ENCODE measurements around the gene ALG10.
"Not testable (repeated sequence)": the region's sequence is repeated elsewhere in the genome, so short reads cannot be mapped to it uniquely, and the experiment has no call there.

The ALG10 gene, protein sequence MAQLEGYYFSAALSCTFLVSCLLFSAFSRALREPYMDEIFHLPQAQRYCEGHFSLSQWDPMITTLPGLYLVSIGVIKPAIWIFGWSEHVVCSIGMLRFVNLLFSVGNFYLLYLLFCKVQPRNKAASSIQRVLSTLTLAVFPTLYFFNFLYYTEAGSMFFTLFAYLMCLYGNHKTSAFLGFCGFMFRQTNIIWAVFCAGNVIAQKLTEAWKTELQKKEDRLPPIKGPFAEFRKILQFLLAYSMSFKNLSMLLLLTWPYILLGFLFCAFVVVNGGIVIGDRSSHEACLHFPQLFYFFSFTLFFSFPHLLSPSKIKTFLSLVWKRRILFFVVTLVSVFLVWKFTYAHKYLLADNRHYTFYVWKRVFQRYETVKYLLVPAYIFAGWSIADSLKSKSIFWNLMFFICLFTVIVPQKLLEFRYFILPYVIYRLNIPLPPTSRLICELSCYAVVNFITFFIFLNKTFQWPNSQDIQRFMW

DNA sequence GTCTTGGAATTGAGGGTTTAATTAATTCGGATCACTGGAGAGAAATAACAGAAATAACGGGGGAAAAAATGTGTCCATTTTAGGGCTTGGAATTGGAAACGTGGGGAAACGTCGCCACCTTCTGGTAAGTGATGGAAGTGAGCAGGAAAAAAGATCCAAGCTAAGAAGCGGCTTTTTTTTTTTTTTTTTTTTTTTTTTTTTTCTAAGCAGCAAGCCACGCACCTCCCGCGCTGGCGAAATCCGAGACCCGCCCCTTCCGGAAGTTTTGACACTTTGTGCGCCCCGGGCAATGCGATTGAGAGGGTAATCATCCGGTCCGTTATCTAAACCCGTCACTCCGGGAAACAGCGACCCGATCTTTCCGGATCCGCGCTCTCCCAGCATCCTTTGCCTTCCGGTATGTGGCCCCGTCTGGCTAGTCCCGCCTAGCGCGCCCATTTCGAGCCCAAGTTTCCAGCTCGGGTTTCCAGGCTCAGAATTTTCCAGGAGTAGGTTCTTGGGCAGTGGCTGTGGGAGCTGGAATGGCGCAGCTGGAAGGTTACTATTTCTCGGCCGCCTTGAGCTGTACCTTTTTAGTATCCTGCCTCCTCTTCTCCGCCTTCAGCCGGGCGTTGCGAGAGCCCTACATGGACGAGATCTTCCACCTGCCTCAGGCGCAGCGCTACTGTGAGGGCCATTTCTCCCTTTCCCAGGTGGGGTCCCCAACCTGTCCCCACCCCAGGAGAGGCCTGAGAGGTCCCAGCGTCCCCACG is at the start of gene ALG10:
Gene ALG10, plus strand, starts transcription at position 418 of the 752 bp plus-strand sequence. Its CDS starts 104 bp downstream, at position 522.
- peak; percentile 89 for DNase-seq (ENCODE audit: low spot score)

DNA sequence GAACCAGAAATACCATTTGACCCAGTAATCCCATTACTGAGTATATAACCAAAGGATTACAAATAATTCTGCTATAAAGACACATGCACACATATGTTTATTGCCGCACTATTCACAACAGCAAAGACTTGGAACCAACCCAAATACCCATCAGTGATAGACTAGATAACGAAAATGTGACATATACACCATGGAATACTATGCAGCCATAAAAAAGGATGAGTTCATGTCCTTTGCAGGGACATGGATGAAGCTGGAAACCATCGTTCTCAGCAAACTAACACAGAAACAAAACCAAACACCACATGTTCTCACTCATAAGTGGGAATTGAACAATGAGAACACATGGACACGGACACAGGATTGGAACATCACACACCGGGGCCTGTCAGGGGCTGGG is 49.4 kb upstream of the ALG10 start:
- DNase-seq (ENCODE audit: low spot score), result not testable (repeated sequence)

DNA sequence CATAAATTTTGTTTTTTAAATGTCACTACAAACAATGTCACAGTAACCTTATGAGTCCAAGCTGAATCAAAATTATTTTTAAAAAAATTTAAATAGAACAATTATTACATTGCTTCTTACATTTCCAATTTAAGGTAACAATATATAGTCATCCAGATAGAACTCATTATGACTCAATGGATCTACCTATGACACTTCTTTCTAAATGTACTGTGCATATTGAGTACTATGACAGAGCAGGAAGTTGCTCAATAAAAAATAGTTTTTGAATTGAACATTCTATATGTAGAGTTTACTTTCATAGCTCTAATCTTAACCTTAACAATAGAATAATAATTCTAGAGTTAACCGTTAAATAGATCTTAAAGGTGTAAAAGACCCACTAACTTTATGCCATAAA is 44.4 kb upstream of the ALG10 start:
- DNase-seq (ENCODE audit: low spot score), result no peak

DNA sequence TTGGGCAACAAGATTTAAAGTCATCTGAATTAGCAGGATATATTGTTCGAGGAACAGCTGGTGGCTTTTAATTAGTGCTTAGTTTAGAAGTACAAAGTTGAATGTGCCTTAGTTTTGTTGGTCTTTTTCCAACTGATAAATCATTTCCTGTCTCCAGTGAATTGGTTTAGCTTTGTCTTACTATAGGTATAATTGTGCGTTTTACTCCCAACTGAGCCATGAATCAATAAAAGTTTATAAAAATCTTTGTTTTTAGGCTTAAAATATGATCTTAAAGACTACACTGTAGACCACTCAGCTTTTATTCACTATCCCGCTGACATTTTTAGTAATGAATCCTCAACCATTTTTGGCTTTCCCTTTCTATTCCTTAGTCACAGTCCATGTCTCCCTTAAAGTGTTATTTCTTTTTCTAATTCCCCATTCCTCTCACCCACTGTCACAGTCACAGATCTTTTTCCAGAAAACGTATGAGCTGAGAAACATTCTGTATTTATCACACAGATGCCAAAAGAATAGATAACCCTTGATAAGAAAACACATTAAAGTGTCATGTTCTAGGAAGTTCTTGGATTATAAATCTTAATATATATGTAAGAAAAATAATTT is 34.0 kb upstream of the ALG10 start:
- DNase-seq (ENCODE audit: low spot score), result no peak

DNA sequence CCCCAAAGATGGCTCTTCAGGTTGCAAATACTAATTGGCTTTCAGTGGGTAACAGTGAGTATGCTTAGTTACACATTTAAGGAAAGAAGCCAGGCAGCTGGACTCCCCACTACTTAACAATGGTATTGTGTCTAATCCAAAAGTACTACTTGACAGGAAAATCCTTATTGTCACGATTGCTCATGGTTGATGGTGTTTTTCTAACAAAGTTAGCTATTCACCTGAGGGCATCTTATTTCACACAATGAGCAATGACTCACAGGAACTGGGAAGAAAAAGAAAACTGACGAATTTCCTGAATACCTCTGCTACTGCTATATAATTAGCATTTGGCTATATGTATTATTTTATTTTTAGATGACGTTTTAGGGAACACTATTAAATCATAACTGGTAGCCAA is 33.4 kb upstream of the ALG10 start:
- no peak for DNase-seq (ENCODE audit: low spot score)

DNA sequence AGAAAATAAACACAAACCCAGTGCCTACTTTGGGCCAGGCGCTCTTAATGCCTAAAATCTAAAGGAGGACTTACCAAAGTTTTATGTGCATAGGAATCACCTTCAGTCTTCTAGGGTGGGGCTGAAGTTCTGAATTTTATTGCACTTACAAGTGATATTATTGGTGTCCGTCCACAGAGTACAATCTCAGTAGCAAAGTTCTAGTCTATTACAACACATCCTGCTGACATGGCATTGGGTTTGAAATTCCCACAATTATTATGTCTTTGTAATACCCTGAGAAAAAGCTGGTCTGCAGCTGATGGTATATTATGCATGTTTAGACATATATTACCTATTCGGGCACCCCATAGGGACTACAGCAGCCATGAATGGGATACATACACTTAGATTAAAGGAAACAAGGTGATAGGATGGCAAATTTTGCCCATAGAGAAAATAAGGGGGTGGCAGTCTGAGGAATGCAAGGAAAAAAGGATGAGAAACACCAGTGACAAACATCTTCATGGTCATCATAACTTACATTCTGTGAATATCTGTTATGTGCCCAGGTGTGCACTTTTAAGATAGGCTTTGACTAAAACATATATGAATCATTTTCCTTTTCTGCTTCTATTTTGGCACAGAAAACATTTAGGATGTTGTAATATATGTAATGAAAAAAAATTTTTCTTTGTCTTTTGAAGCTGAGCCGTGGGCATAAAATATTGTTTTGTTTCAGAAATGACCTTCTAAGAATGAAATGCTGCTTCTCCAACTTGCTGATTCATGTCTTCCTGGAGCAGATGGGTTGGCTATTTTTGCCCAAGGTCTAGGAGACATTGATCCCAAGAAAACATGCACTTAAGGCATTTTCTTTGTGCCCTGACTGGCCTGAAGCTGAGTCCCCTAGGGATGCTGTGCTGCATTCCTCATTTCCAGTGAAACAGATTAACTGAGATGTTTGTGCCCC is 27.2 kb upstream of the ALG10 start:
- DNase-seq (ENCODE audit: low spot score), result no peak

GRCh38 chr12:34008835-34009234 is 13.5 kb upstream of the ALG10 start:
- not testable (repeated sequence) for DNase-seq (ENCODE audit: low spot score)

GRCh38 chr12:34016361-34016760 is 5.9 kb upstream of the ALG10 start:
- DNase-seq (ENCODE audit: low spot score), result no peak

DNA sequence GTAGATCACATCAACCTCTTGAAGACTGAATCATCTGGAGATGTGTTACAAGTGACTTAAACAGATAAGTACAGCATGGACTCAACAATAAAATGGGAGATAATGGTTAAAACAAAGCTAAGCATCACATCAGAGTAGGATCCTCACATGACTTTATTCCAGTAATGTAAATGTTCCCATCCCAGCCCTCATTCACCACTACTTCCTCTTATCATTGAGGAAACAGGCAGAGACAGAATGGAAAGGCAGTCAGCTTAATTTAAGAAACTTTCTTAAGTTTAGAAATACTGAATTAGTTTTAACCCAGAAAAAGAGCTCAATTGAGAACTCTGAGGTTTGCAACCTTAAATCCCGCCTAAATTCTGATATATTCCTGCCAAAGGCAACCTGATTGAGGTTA is 1.2 kb upstream of the ALG10 start:
- no peak for DNase-seq (ENCODE audit: low spot score)

DNA sequence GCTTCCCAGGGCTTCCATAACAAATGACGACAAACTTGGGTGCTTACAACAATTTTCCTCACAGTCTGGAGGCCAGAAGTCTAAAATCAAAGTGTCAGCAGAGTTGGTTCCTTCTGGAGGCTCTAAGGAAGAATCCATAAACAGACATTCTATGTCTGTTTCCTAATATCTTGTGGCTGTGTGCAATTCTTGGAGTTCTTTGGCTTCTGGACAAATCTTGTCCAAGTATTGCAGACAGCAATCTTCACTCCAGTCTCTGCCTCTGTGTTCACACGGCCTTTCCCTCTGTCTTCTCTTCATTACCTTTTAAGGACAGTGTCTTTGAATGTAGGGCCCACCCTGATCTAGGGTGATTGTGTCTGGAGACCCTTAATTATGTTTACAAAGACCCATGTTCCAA is 5.4 kb downstream of the ALG10 start:
- DNase-seq (ENCODE audit: low spot score), result not testable (repeated sequence)

DNA sequence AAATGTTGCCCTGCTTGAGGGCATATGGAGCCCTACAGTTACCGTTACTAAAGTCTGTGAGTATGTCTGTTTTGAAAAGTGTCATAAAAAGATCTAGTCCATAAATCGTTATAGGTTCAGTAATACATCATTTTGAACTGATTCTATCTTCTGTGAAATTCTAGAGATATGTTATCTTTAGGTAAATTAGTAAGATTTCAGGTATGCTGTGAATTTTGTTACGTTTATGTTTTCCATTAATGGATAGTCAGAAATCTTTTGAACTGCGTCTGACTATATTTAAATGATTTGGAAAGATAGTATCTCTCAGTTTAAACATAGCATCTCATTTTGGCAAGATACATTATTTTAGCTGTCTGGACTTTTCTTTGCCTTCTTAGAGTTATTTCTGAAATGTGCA is 8.3 kb downstream of the ALG10 start:
- DNase-seq (ENCODE audit: low spot score), result no peak

- DNase-seq (ENCODE audit: low spot score), result no peak
Measured at GRCh38 chr12:34033628-34034296, 11.5 kb downstream of the ALG10 start.

DNA sequence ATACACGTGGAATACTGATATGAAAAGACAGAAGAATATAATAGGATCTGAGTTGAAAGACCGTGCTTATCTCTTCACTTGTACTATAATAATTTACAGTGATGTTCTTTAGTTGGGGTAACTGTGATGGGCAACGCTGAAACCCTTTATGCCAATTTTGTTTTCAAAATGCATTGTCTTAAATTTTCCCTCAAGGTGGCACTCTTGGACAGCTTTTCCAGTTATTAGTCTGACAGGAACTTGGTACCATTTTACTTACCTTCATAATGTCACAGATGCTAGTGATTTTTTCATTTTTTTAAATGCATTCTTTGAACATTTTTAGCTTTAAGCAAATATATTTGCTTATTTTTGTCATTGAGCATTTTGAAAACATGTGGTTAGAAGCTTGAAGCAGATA is 16.1 kb downstream of the ALG10 start:
- not testable (repeated sequence) for DNase-seq (ENCODE audit: low spot score)

GRCh38 chr12:34046570-34046969 is 24.3 kb downstream of the ALG10 start:
- no peak for DNase-seq (ENCODE audit: low spot score)

DNA sequence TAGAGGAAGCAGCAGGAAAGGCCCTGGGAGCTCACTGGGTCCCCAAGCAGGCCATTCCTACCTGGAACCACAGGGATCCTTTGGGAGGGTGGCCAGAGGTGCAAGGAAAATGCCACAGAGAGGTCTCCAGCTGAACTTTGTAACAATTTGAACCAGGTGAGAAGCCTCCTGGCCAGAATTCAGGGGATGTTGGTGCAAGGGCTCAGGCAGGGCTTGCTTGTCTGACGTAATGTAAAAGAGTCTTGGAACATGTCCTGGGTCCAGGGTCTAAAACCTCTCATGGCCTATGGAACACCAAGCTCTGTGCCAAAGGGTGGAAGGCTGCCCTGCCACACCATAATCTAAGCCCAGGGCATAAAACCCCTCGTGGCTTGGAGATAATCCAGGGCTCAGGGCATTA is 25.6 kb downstream of the ALG10 start:
- DNase-seq (ENCODE audit: low spot score), result not testable (repeated sequence)

DNA sequence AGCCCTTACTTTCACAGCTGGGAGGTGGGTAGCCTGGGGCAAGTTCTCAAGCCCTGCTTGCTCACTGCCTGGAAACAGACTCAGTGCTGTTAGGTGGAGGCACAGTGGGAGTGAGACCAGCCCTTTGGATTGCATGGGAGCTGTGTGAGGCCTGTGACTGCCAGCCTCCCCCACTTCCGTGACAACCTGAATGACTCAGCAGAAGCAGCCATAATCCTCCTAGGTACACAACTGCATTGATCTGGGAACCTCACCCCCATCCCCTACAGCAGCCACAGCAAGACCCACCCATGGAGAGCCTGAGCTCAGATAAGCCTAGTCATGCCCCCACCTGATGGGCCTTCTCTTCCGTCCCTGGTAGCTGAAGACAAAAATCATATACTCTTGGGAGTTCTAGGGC is 26.4 kb downstream of the ALG10 start:
- no peak for DNase-seq (ENCODE audit: low spot score)

GRCh38 chr12:34051486-34051885 is 29.2 kb downstream of the ALG10 start:
- DNase-seq (ENCODE audit: low spot score), result no peak

DNA sequence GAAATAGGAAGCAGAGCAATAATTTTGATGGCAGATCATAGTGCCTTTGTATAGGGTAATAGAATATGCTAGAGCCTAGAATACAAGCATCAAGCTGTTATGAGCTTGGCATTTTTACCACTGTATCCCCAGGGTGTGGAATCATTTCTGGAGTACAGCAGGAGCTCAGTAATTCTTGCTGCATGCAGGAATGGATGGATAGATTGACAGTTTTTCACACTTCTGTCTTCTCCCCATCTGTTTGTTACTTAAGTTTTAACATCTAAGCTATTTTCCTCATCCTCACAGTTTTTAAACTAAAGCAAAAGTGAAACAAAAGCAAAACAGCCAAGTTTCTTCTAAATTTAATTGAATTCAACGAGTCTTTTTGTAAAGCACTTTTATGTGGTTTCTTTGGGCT is 32.6 kb downstream of the ALG10 start:
- no peak for DNase-seq (ENCODE audit: low spot score)

All from D341Med (cell line).